ENCODE measurements around the gene FMO3.

FMO3 gene

GRCh38 chr1:171160639-171161354 lies 70.1 kb downstream of the FMO3 start:
- DNase-seq, result no peak

GRCh38 chr1:171161431-171161830 lies 70.7 kb downstream of the FMO3 start:
- DNase-seq, result no peak

- DNase-seq, result no peak
Observed at GRCh38 chr1:171166361-171166760, 75.7 kb downstream of the FMO3 start.

Measured in inflammatory macrophage treated with lipopolysaccharide for 4 hours (primary cell).